Thyroid gland (tissue), 4 donors: Measurements from ENCODE around the gene GCFC2.

Experiments used
- POLR2A ChIP-seq, 2 donors: fragments of 450-650 bp; IDR thresholded peaks; one replicate each; pipeline ENCODE4 v1.6.1; 2017; ENCODE audit warnings: antibody characterized with exemption in 2 of 2, mild to moderate bottlenecking in 2 of 2, moderate library complexity in 1 of 2
- TF ChIP-seq, protein P1 (sequence below), 6 experiments: fragments of 200-600 bp in 3 of 6; fragments of 450-650 bp in 3 of 6; sonication (generic) in 3 of 6; IDR thresholded peaks; one replicate each; pipeline ENCODE4 v1.5.1; 2016 to 2019; ENCODE audit warnings: antibody characterized with exemption in 6 of 6, mild to moderate bottlenecking in 2 of 6, inconsistent platforms in 1 of 6, moderate library complexity in 1 of 6

DNA sequence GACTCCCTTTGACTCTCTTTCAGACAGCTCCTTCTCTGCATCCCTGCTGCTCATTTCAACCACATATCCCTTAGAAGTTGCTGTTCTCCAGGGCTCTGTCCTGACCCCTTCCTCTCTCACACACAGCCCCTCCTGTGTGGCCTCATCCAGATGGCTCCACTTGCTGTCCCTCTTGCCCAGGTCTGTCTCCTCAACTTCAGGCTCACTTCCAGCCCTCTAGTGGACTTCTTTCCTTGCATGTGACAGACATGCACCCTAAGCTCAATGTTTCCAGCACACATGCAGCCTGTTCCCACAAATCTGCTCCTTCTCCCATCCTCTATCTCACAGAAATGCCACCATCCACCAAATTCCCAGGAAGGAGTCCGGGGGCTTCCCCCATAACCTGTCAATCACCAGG is 73.1 kb downstream of the GCFC2 start:
- no peak for TF ChIP-seq POLR2A (IDR thresholded peaks at IDR 0.05)
- TF ChIP-seq, protein P1, sequence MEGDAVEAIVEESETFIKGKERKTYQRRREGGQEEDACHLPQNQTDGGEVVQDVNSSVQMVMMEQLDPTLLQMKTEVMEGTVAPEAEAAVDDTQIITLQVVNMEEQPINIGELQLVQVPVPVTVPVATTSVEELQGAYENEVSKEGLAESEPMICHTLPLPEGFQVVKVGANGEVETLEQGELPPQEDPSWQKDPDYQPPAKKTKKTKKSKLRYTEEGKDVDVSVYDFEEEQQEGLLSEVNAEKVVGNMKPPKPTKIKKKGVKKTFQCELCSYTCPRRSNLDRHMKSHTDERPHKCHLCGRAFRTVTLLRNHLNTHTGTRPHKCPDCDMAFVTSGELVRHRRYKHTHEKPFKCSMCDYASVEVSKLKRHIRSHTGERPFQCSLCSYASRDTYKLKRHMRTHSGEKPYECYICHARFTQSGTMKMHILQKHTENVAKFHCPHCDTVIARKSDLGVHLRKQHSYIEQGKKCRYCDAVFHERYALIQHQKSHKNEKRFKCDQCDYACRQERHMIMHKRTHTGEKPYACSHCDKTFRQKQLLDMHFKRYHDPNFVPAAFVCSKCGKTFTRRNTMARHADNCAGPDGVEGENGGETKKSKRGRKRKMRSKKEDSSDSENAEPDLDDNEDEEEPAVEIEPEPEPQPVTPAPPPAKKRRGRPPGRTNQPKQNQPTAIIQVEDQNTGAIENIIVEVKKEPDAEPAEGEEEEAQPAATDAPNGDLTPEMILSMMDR (IDR thresholded peaks at IDR 0.05) = no peak
